GM12878 (cell line): ENCODE measurements around the gene MORN4. TPM values are rescaled to one million over a fixed set of nuclear protein-coding genes. Genes with fewer than 3 reads are reported as not detected.

ENCODE experiments used
- ATAC-seq: fragments of 200-7000 bp; cut with Tn5 transposase; 3 replicates; pipeline ENCODE4 v1.9.1; 2020; ENCODE audit warnings: mild to moderate bottlenecking, moderate library complexity
- BruUV-seq: library from RNA; stranded (reverse); fragments of 400-500 nt; replicated peaks from 2 replicates; lab custom pipeline; 2021; lab: Mats Ljungman, UMichigan
- CTCF ChIA-PET: fragments of 300-600 bp; sonication (Branson Sonifier 250); formaldehyde crosslinking; extraction: SDS; loops from one replicate; lab custom pipeline; 2021; ENCODE audit warnings: inconsistent platforms; lab: Yijun Ruan, JAX
- POLR2A ChIA-PET: fragments of 350-600 bp; formaldehyde crosslinking; extraction: SDS; loops from one replicate; lab custom pipeline; 2021; ENCODE audit warnings: inconsistent platforms; lab: Charles Lee
- RAD21 ChIA-PET: fragments of 300-600 bp; sonication (Branson Sonifier 250); formaldehyde crosslinking; loops from one replicate; lab custom pipeline; 2023; ENCODE audit warnings: antibody characterized with exemption; ENCODE audit not compliant: unreplicated experiment; lab: Charles Lee
- SMC1A ChIA-PET: fragments of 300-600 bp; sonication (Branson Sonifier 250); formaldehyde crosslinking; loops from one replicate; lab custom pipeline; 2023; ENCODE audit not compliant: unreplicated experiment, uncharacterized antibody; lab: Charles Lee
- DNase-seq: peaks from one replicate; pipeline ENCODE4 v3.0.0-alpha.2; 2011; ENCODE audit warnings: low read depth, low spot score
- FAIRE-seq: peaks from 3 replicates; lab custom pipeline; 2011; peaks lifted over from hg19 to GRCh38; lab: Jason Lieb, UNC
- H2AFZ ChIP-seq: 2 replicates; pipeline ENCODE4 v1.6.0; 2011; ENCODE audit warnings: low read depth, low read length, control low read depth; ENCODE audit not compliant: control insufficient read depth
- H3K27ac ChIP-seq: 2 replicates; pipeline ENCODE4 v1.5.1; 2011; ENCODE audit warnings: control low read depth; ENCODE audit not compliant: control insufficient read depth, insufficient read depth
- H3K27me3 ChIP-seq, 2 experiments: replicated peaks in 1 of 2; 2 replicates each; pipeline versions ENCODE4 v1.6.0 to v1.6.1; 2011; ENCODE audit warnings: low read length in 1 of 2; ENCODE audit not compliant: control insufficient read depth in 2 of 2, insufficient read depth in 2 of 2
- H3K36me3 ChIP-seq, 2 experiments: 2 replicates each; pipeline ENCODE4 v1.5.1; 2011; ENCODE audit warnings: low read length in 1 of 2; ENCODE audit not compliant: control insufficient read depth in 2 of 2, insufficient read depth in 2 of 2
- H3K4me1 ChIP-seq: 2 replicates; pipeline ENCODE4 v1.6.1; 2011; ENCODE audit warnings: mild to moderate bottlenecking, low read length, moderate library complexity, mixed read lengths; ENCODE audit not compliant: control insufficient read depth, insufficient read depth
- H3K4me2 ChIP-seq: 2 replicates; pipeline ENCODE4 v1.6.0; 2011; ENCODE audit warnings: control low read depth; ENCODE audit not compliant: control insufficient read depth, insufficient read depth
- H3K4me3 ChIP-seq: fragments of 200-600 bp; sonication (generic); 2 replicates; pipeline ENCODE4 v1.5.1; 2016
- H3K79me2 ChIP-seq: 2 replicates; pipeline ENCODE4 v1.6.0; 2011; ENCODE audit warnings: low read length; ENCODE audit not compliant: control insufficient read depth, insufficient read depth
- H3K9ac ChIP-seq: 2 replicates; pipeline ENCODE4 v1.8.0; 2011; ENCODE audit warnings: low read length, control low read depth, mixed read lengths; ENCODE audit not compliant: control insufficient read depth, insufficient read depth
- H3K9me3 ChIP-seq: replicated peaks from 3 replicates; pipeline ENCODE4 v1.5.1; 2011; ENCODE audit warnings: mild to moderate bottlenecking, low read length; ENCODE audit not compliant: control insufficient read depth, insufficient read depth
- H4K20me1 ChIP-seq: 2 replicates; pipeline ENCODE4 v1.6.0; 2011; ENCODE audit not compliant: control insufficient read depth, insufficient read depth
- ATF2 ChIP-seq: IDR thresholded peaks from 2 replicates; pipeline ENCODE4 v1.6.1; 2012; ENCODE audit warnings: low read length, inconsistent platforms
- BACH1 ChIP-seq: fragments of 450-650 bp; IDR thresholded peaks from 2 replicates; pipeline ENCODE4 v1.6.1; 2017; ENCODE audit warnings: mild to moderate bottlenecking, borderline replicate concordance
- BMI1 ChIP-seq: fragments of 450-650 bp; IDR thresholded peaks from 2 replicates; pipeline ENCODE4 v1.6.1; 2016; ENCODE audit warnings: mild to moderate bottlenecking, moderate library complexity, borderline replicate concordance
- CEBPZ ChIP-seq: fragments of 150-350 bp; IDR thresholded peaks from 2 replicates; pipeline ENCODE4 v1.6.1; 2016; ENCODE audit warnings: low read depth, low read length
- CREM ChIP-seq: IDR thresholded peaks from 2 replicates; pipeline ENCODE4 v1.6.1; 2014; ENCODE audit warnings: antibody characterized with exemption, low read depth
- EGR1 ChIP-seq, 2 experiments: IDR thresholded peaks; 1 replicate in 1 of 2; 2 replicates in 1 of 2; pipeline ENCODE4 v1.6.1; 2011 to 2012; ENCODE audit warnings: low read depth in 2 of 2, low read length in 2 of 2, borderline replicate concordance in 1 of 2, mild to moderate bottlenecking in 1 of 2, moderate library complexity in 1 of 2
- FOS ChIP-seq: IDR thresholded peaks from 3 replicates; pipeline ENCODE4 v1.6.1; 2011; ENCODE audit warnings: borderline replicate concordance; ENCODE audit not compliant: insufficient read length; ENCODE audit errors: extremely low read depth
- MXI1 ChIP-seq: fragments of 150-350 bp; IDR thresholded peaks from 2 replicates; pipeline ENCODE4 v1.6.1; 2011; ENCODE audit warnings: low read depth, mild to moderate bottlenecking, inconsistent platforms, low read length, improper control_type of control experiment
- RAD51 ChIP-seq: fragments of 450-650 bp; IDR thresholded peaks from 2 replicates; pipeline ENCODE4 v1.6.1; 2016; ENCODE audit warnings: moderate library complexity, mild to moderate bottlenecking, inconsistent platforms
- SMARCA5 ChIP-seq: fragments of 450-650 bp; IDR thresholded peaks from 2 replicates; pipeline ENCODE4 v1.6.1; 2017; ENCODE audit warnings: mild to moderate bottlenecking
- SMC3 ChIP-seq: IDR thresholded peaks from 2 replicates; pipeline ENCODE4 v1.6.1; 2011; ENCODE audit warnings: low read length, improper control_type of control experiment, borderline replicate concordance
- SP1 ChIP-seq: IDR thresholded peaks from one replicate; pipeline ENCODE4 v1.6.1; 2011; ENCODE audit warnings: low read depth, low read length
- SRF ChIP-seq, 2 experiments: IDR thresholded peaks; 2 replicates each; pipeline ENCODE4 v1.6.1; 2011; ENCODE audit warnings: low read depth in 2 of 2, low read length in 2 of 2, mild to moderate bottlenecking in 1 of 2, moderate library complexity in 1 of 2
- WRNIP1 ChIP-seq: IDR thresholded peaks from 2 replicates; pipeline ENCODE4 v1.6.1; 2011; ENCODE audit warnings: low read depth, low read length, improper control_type of control experiment, borderline replicate concordance
- ZNF217 ChIP-seq: fragments of 450-650 bp; IDR thresholded peaks from 2 replicates; pipeline ENCODE4 v1.6.1; 2017; ENCODE audit warnings: antibody characterized with exemption, mild to moderate bottlenecking
- ZNF687 ChIP-seq: fragments of 450-650 bp; IDR thresholded peaks from 2 replicates; pipeline ENCODE4 v1.6.1; 2017; ENCODE audit warnings: mild to moderate bottlenecking, moderate library complexity
- WGBS: methylation state at CpG from one replicate; pipeline ENCODE4 v1.1.6; 2016; ENCODE audit warnings: low lambda C conversion rate; ENCODE audit not compliant: insufficient replicate concordance, insufficient coverage; ENCODE audit errors: missing lambda C conversion rate; 5-methylcytosine and 5-hydroxymethylcytosine counted together
- in situ Hi-C: fragments of 300-500 bp; cut with MboI; formaldehyde crosslinking; loops from 9 replicates; pipeline ENCODE4 v1.14.3; 2018; ENCODE audit warnings: mixed read lengths
- intact Hi-C: fragments of 100-400 bp; cut with micrococcal nuclease; formaldehyde crosslinking; loops from one replicate; pipeline ENCODE4 v1.14.2; 2022; ENCODE audit not compliant: unreplicated experiment
- polyA plus RNA-seq, 11 experiments: library from polyadenylated mRNA; depleted of rRNA in 4 of 11; unstranded in 6 of 11; stranded (reverse) in 5 of 11; fragments of >200 nt; fragmentation: Nextera tagmentation in 4 of 11; fragmentation: Illumina TruSeq in 1 of 11; extraction: Ambion mirVana in 4 of 11; extraction: Trizol in 1 of 11; gene quantifications; 1 replicate in 1 of 11; 2 replicates in 10 of 11; pipeline versions ENCODE4 v1.2.1 to v1.2.3, GENCODE V29; 2011 to 2016; ENCODE audit warnings: inconsistent platforms in 2 of 11, missing spikeins in 2 of 11, low read depth in 1 of 11
- total RNA-seq, 4 experiments: library from RNA; depleted of rRNA in 3 of 4; stranded (reverse); fragments of >200 nt in 3 of 4; fragmentation: Illumina TruSeq in 1 of 4; extraction: Trizol in 1 of 4; gene quantifications; 2 replicates each; pipeline versions ENCODE4 v1.2.1 to v1.2.3, GENCODE V29; 2013 to 2021

Gene MORN4
- total and polyA plus RNA-seq, 10 of the 15 experiments (the other 5 are each of a cell fraction or from before 2014, with no cell fraction given), result 1.3 to 5.5 (median 2.6) TPM

GRCh38 chr10:97647556-97647955, 14.3 kb upstream of the MORN4 start (continued):
- TF ChIP-seq CEBPZ, result no peak
- TF ChIP-seq ZNF217, result no peak
- no peak for TF ChIP-seq SMC3
- no peak for TF ChIP-seq CREM
- TF ChIP-seq SRF (IDR thresholded peaks at IDR 0.05; ENCODE audit: low read depth in 2 of 2, low read length in 2 of 2), result no peak
- TF ChIP-seq FOS, result no peak

- DNase-seq (no peak), FAIRE-seq (no peak), ATAC-seq (no peak)
- no peaks in the 10 kb centered on the region for H3K9me3 ChIP-seq
- no peak overlapping the region for H2AFZ ChIP-seq
- no TSS peak for BruUV-seq
- 100% methylated on average over 4 of the region's 4 CpGs for WGBS
- no peaks in the 10 kb centered on the region for H3K27me3 ChIP-seq
- H3K4me3 ChIP-seq, result no peak overlapping the region
- H3K36me3 ChIP-seq, result peaks cover 0 to 3% of the 10 kb centered on the region in 2 experiments; a peak in 1 of 4 replicates
- no peak overlapping the region for H3K27ac ChIP-seq
- no peak overlapping the region for H3K4me2 ChIP-seq
- peaks cover 7% of the 10 kb centered on the region for H3K4me1 ChIP-seq
- SMC1A ChIA-PET, result no interaction called here
- H4K20me1 ChIP-seq, result no peaks in the 10 kb centered on the region
- H3K9ac ChIP-seq, result no peak overlapping the region
- POLR2A ChIA-PET, result no interaction called here
- intact Hi-C loops (no loop called here), in situ Hi-C loops (no loop called here)
- peaks cover 21% of the 10 kb centered on the region for H3K79me2 ChIP-seq
- CTCF ChIA-PET, result interaction anchor here (1.5 kb wide), 1 partner anchor 31 kb away, joined by 6 read pairs; no protein-coding TSS in a partner anchor
- RAD21 ChIA-PET, result no interaction called here
- no peak for TF ChIP-seq BACH1
- no peak for TF ChIP-seq WRNIP1
- TF ChIP-seq SMARCA5, result no peak
- TF ChIP-seq ATF2, result no peak
- no peak for TF ChIP-seq RAD51
- no peak for TF ChIP-seq EGR1 (IDR thresholded peaks at IDR 0.05; ENCODE audit: borderline replicate concordance in 1 of 2, low read depth in 2 of 2, low read length in 2 of 2)
- no peak for TF ChIP-seq MXI1
- TF ChIP-seq BMI1, result no peak
- TF ChIP-seq SP1, result no peak
- TF ChIP-seq ZNF687, result no peak
Observed at GRCh38 chr10:97644936-97645335, 11.6 kb upstream of the MORN4 start.
